Motor neuron (in vitro differentiated cells): ENCODE data around the gene ALDH1A1. TPM values are rescaled to one million over a fixed set of nuclear protein-coding genes. Genes with fewer than 3 reads are reported as not detected.
"Not testable (repeated sequence)": the region's sequence is repeated elsewhere in the genome, so short reads cannot be mapped to it uniquely, and the experiment has no call there.

Experiments used
- ATAC-seq, 8 experiments: fragments of 200-7000 bp; cut with Tn5 transposase; replicated peaks in 6 of 8; 2 replicates each; pipeline ENCODE4 v1.8.0; 2021; ENCODE audit warnings: mild to moderate bottlenecking in 8 of 8, moderate library complexity in 8 of 8
- H3K27ac ChIP-seq, 2 donors: fragments of 250-450 bp; sonication (Bioruptor Pico); 2 replicates each; pipeline ENCODE4 v1.9.0; 2021; ENCODE audit warnings: antibody characterized with exemption in 2 of 2, mild to moderate bottlenecking in 2 of 2, moderate library complexity in 1 of 2
- H3K4me1 ChIP-seq, 2 donors: fragments of 250-450 bp; sonication (Bioruptor Pico); replicated peaks in 1 of 2; 2 replicates each; pipeline ENCODE4 v1.6.1; 2021; ENCODE audit warnings: antibody characterized with exemption in 2 of 2, mild to moderate bottlenecking in 2 of 2, moderate library complexity in 1 of 2
- H3K4me3 ChIP-seq, 5 donors: fragments of 250-450 bp; sonication (Bioruptor Pico); 2 replicates each; pipeline ENCODE4 v1.9.0; 2021; ENCODE audit warnings: antibody characterized with exemption in 5 of 5, mild to moderate bottlenecking in 5 of 5, moderate library complexity in 4 of 5
- WGBS, 10 experiments: fragments of 450-650 bp; shearing (Covaris generic); methylation state at CpG; one replicate each; pipeline ENCODE4 v1.0.0; 2022; 5-methylcytosine and 5-hydroxymethylcytosine counted together
- in situ Hi-C, 9 experiments: fragments of 400-800 bp; cut with MboI; loops; one replicate each; pipeline ENCODE4 v1.15.0; 2021; ENCODE audit warnings: low sequenced_read_pairs in 9 of 9, low pct_unique_long_range_greater_than_20kb in 2 of 9; ENCODE audit not compliant: unreplicated experiment in 9 of 9
- total RNA-seq, 8 experiments: library from RNA; unstranded; fragments of 300-600 nt; gene quantifications; 2 replicates each; pipeline versions ENCODE4 v1.2.3 to v1.2.4, GENCODE V29; 2022

Gene ALDH1A1
- total RNA-seq, 8 experiments from 2014 or later = 0.14 to 7.8 (median 0.31) TPM; not detected in 3

DNA sequence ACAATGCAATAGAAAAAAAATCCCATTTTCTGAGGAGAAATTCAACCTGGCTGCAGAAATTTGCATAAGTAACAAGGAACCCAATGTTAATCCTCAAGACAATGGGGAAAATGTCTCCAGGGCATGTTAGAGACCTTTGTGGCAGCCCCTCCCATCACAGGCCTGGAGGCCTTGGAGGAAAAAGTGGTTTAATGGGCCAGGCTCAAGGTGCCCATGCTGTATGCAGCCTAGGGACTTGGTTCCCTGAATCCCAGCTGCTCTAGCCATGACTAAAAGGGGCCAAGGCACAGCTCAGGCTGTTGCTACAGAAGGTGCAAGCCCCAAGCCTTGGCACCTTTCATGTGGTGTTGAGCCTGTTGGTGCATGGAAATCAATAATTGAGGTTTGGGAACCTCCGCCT lies 66.5 kb downstream of the ALDH1A1 start:
- Histone ChIP-seq H3K4me3 (no peak overlapping the region), H3K4me1 (no peaks in the 10 kb centered on the region), H3K27ac (no peak overlapping the region)
- WGBS, 10 experiments = 71 to 100% (median 100%) methylated on average over 1 of the region's 1 CpG; no CpG with 5 or more reads in 7 of the 10 experiments
- in situ Hi-C loops = no loop called here
- no peak for ATAC-seq

DNA sequence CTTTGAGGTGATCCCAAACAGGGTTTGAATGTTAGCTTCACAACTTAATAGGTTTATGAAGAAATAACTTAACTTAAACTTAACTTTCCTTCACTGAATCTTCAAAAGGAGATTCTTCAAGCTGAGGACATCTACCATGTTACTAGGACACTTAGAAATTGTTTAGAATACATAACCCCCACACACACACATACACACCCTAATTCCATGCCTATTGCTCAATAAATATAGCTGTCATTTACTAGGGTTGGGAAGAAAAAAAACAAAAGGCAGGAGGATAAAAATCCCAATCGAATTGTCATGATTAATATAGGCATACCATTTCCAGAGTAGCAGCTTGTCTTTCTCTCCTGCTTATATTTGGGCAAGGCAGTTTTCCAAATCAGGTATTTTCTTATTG lies 68.3 kb downstream of the ALDH1A1 start:
- WGBS, 10 experiments = 17 to 83% (median 47%) methylated on average over 1 of the region's 1 CpG; no CpG with 5 or more reads in 4 of the 10 experiments
- in situ Hi-C loops = no loop called here
- ATAC-seq = peak in 2 of 8 experiments; percentile 19 to 51

DNA sequence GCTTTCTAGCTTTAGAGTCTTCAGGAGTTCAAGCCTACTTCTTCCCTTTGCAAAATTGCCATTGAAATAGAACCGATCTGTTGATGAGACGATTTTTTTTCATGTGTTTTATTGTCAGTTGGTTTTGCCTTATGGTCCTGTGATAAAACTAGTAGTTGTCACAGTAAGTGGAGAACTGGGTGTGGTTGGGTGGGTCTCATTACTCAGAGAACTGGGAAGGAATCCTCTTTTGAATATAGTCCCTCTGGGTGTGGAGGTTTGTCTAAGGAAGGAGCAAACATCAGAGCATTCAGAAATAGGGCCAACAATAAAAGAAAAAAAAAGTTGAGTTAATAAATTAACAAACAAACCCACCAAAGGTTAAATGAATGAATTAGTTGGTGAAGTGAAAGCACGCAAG lies 69.0 kb downstream of the ALDH1A1 start:
- Histone ChIP-seq H3K4me1 (no peaks in the 10 kb centered on the region), H3K27ac (no peak overlapping the region), H3K4me3 (no peak overlapping the region)
- ATAC-seq = peak in 2 of 8 experiments; percentile 72 to 78
- in situ Hi-C loops = no loop called here
- WGBS, 10 experiments = 12 to 95% (median 78%) methylated on average over 2 to 3 of the region's 3 CpGs

More for the DNA sequence above, 68.3 kb downstream of the ALDH1A1 start:
- no peaks in the 10 kb centered on the region for H3K4me1 ChIP-seq
- H3K27ac ChIP-seq = no peak overlapping the region
- no peak overlapping the region for H3K4me3 ChIP-seq

DNA sequence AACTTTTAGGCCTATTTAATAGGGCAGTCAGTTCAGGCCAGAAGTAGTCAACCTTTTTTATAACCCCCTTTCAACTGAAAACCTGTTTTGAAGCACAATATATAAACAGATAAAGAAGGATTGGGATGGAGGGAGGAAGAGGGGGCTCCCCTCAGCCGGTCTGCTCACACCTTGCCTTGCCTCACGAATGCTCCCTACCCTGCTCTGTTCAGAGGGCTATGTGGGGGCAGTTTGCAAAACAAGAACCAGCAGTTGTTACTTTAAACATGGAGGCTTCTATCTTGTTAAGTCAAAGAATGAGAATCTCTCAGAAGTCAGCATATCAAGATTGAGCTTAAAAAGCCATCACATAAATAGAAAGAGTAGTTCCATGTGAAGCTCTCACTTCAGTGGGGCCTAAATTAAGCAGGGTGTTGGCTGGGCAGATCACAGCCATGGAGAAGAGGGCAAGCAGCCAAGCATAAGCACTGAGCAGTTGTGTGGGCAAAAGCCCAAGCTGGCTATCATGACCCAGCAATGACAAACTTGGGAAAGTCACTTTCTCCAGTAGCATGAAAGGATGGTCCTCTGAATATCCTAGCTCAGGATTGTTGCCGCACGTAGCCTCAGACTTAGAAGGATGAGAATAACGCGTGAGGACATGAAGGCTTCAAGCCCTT lies 70.6 kb downstream of the ALDH1A1 start:
- in situ Hi-C loops = no loop called here
- Histone ChIP-seq H3K27ac (no peak overlapping the region), H3K4me3 (no peak overlapping the region), H3K4me1 (no peaks in the 10 kb centered on the region)
- ATAC-seq = peak in 2 of 8 experiments; percentile 68 to 83
- 38 to 100% (median 92%) methylated on average over 2 to 6 of the region's 6 CpGs; no CpG with 5 or more reads in 3 of the 10 experiments for WGBS, 10 experiments

DNA sequence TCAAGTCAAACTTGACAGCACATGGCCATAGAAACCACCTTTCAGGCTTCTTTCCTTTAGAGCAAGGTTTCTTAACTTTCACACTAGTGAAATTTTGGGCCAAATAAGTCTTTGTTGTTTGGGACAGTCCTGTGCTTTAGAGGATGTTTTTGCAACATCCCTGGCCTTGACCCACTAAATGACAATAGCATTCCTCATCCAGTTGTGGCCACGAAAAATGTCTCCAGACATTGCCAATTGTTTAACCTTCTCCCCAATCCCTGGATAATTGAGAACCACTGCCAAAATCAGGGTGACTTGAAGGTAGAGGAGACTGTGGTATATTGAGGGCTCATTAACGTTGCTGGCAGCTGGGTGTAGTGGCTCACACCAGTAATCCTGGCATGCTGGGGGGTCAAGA lies 72.0 kb downstream of the ALDH1A1 start:
- WGBS, 10 experiments = 31 to 100% (median 71%) methylated on average over 1 to 2 of the region's 2 CpGs; no CpG with 5 or more reads in 4 of the 10 experiments
- Histone ChIP-seq H3K27ac (no peak overlapping the region), H3K4me3 (no peak overlapping the region), H3K4me1 (no peaks in the 10 kb centered on the region)
- in situ Hi-C loops = no loop called here
- ATAC-seq = no peak

DNA sequence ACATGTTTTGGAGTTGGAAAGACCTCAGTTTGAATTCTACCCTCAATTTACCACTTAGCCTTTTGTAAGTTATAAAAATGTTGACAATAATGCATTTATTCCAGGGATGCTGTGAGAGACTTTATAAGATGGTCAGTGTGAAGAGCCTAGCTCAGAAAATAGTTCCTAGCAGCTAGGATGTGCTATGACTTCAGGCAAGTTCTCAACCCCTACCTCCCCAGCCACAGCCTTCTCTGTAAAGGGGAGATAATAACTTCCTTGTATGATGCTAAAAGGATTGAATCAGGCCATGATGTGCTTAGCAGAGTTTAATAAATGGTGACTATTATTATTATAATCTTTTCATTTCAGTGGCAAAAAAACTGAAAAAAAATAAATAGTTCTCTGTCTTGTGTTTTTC lies 77.6 kb downstream of the ALDH1A1 start:
- in situ Hi-C loops = no loop called here
- Histone ChIP-seq H3K4me3 (no peak overlapping the region), H3K27ac (no peak overlapping the region), H3K4me1 (no peaks in the 10 kb centered on the region)
- ATAC-seq = no peak

DNA sequence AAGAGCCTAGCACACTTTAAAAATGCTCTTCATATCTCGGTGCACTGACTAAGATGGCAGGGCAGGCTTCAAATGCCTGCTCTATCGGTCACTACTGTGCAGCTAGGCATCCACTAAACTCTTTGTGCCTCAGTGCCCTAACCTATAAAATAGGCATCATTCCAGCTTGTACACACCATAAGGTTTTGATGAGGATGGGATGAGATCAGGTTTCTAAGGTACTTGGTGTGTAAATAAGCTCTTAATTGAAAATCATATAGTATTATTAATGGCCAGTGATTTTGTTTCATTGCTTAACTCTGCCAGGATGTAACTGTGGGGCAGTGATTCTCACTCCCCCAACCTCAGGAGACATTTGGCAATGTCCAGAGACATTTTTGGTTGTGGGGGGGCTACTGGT lies 78.5 kb downstream of the ALDH1A1 start:
- in situ Hi-C loops = loop anchor here in 6 of 9 experiments (25.0 kb wide), 3 partner anchors 138 to 313 kb away; no protein-coding TSS in a partner anchor
- no peak overlapping the region for H3K27ac ChIP-seq
- no peak overlapping the region for H3K4me3 ChIP-seq
- WGBS, 10 experiments = 80 to 100% methylated on average over 1 to 2 of the region's 2 CpGs; no CpG with 5 or more reads in 8 of the 10 experiments
- H3K4me1 ChIP-seq = no peaks in the 10 kb centered on the region
- ATAC-seq = no peak

DNA sequence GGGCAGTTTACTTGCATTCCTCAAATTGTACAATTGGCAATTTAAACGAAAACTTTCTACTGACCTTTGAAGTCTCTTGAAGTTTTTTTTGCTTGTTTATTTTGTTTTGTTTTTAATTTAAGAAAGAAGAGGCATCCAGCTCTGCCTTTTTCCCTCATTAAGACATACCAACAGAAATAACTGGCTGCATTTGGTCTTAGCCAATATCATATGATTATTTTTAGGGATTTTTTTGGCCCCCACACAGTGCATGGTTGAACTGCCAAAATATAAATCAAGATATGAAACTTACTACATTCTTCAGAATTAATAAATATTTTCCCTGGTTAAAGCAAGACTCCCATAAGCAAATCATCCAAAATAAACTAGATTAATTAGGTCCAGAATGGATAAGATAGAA lies 79.4 kb downstream of the ALDH1A1 start:
- no peak for ATAC-seq
- Histone ChIP-seq H3K4me3 (no peak overlapping the region), H3K27ac (no peak overlapping the region), H3K4me1 (no peaks in the 10 kb centered on the region)
- in situ Hi-C loops = loop anchor here in 6 of 9 experiments (25.0 kb wide), 3 partner anchors 139 to 314 kb away; no protein-coding TSS in a partner anchor
- 25 to 89% (median 67%) methylated on average over 1 of the region's 1 CpG; no CpG with 5 or more reads in 1 of the 10 experiments for WGBS, 10 experiments

DNA sequence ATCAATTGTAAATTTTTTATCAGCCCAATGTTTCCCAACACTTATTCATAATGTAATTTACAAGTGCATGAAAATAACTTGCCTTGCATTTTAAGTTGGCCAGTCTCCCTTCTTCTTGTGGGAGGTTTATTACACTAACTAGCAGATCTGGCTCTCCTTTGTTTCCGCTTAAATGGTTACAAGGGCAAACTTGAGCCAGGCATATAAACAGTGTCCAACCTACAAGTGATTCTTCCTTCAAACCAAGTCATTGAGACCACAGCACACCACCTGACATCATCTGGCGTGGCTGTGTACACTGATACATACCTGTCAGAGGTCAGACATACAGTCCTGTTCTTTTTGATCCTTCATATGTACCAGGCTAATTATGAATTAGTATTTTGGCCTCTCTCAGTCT lies 80.1 kb downstream of the ALDH1A1 start:
- Histone ChIP-seq H3K4me3 (no peak overlapping the region), H3K4me1 (no peaks in the 10 kb centered on the region), H3K27ac (no peak overlapping the region)
- in situ Hi-C loops = loop anchor here in 6 of 9 experiments (25.0 kb wide), 3 partner anchors 140 to 315 kb away; no protein-coding TSS in a partner anchor
- WGBS, 10 experiments = 57 to 100% (median 100%) methylated on average over 1 to 2 of the region's 2 CpGs; no CpG with 5 or more reads in 4 of the 10 experiments
- ATAC-seq = no peak

DNA sequence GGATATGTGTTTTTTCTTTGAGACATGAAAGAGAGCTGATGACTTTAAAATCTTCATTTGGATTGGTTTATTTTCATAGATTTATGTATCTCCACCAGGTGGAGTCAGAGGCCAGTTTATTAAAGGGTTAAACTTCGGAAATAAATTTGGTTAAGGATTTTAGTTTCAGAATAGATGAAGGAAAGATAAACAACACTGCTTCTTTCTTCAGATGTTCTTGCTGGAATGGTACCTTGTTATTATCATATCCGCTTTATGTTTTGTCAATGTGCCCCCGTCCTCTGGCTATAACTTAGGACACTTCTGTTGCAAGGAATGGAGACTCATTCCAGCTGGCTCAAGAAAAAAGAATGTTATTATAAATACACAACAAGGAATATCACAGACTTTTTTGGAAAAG lies 81.2 kb downstream of the ALDH1A1 start:
- 18 to 74% (median 54%) methylated on average over 1 to 3 of the region's 3 CpGs for WGBS, 10 experiments
- Histone ChIP-seq H3K4me1 (no peaks in the 10 kb centered on the region), H3K4me3 (no peak overlapping the region), H3K27ac (no peak overlapping the region)
- peak in 3 of 8 experiments; percentile 25 to 37 (median 32) for ATAC-seq
- in situ Hi-C loops = loop anchor here in 6 of 9 experiments (25.0 kb wide), 3 partner anchors 141 to 316 kb away; no protein-coding TSS in a partner anchor

DNA sequence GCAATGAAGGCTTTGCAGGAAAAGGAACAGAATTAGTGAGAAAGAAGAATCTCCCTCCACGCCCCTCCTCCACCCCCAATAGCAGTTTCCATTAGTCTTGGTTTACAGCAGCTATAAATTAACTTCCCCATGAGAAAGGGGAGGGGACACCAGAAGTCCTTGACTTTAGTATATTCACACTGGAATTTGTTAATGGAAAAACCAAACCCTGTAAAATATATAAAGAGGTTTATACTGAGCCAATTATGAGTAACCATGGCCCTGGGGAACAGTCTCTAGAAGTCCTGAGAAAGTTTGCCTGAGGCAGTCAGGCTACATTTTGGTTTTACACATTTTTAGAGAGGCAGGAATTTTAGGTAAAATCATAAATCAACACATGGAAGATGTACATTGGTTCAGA lies 88.5 kb downstream of the ALDH1A1 start:
- in situ Hi-C loops = loop anchor here in 7 of 9 experiments (10.0 to 25.0 kb wide), 5 partner anchors 148 to 323 kb away; no protein-coding TSS in a partner anchor
- ATAC-seq = peak in 1 of 8 experiments; percentile 28
- H3K27ac ChIP-seq = no peak overlapping the region
- H3K4me1 ChIP-seq = no peaks in the 10 kb centered on the region
- H3K4me3 ChIP-seq = no peak overlapping the region
- WGBS, 10 experiments = 83 to 100% (median 87%) methylated on average over 1 of the region's 1 CpG; no CpG with 5 or more reads in 6 of the 10 experiments

DNA sequence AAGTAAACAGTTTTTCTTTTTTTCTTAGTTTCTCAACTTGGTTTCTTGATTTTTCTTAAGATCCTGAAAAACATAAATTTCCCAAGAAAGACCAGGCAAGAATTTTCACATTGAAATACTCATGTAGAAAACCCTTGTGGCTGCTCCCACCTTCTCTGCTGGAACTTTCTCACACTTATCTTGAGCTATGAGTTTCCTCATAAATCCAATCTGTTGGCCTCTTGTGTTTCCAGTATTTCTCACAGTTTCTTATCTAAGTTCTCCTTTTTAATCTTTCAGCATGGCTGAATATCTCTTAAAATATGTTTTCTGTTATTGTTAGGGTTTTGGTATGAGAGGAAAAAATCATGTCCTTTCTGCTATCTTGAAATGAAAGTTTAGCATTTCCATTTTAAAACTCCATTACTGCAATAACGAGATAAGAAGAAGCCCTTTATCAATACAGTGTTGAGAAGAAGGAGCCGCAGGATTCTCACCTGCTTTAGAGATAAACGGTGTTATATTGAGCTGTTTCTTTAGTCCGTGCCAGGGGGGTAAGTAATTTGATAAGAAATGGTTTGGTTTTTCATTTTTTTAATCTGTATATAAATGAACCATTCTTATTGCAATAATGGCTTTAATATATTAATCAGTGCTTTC lies 89.3 kb downstream of the ALDH1A1 start:
- in situ Hi-C loops = loop anchor here in 7 of 9 experiments (10.0 to 25.0 kb wide), 5 partner anchors 149 to 324 kb away; no protein-coding TSS in a partner anchor
- H3K27ac ChIP-seq = no peak overlapping the region
- 42 to 100% (median 83%) methylated on average over 1 to 4 of the region's 4 CpGs; no CpG with 5 or more reads in 2 of the 10 experiments for WGBS, 10 experiments
- ATAC-seq = no peak
- no peaks in the 10 kb centered on the region for H3K4me1 ChIP-seq
- no peak overlapping the region for H3K4me3 ChIP-seq

DNA sequence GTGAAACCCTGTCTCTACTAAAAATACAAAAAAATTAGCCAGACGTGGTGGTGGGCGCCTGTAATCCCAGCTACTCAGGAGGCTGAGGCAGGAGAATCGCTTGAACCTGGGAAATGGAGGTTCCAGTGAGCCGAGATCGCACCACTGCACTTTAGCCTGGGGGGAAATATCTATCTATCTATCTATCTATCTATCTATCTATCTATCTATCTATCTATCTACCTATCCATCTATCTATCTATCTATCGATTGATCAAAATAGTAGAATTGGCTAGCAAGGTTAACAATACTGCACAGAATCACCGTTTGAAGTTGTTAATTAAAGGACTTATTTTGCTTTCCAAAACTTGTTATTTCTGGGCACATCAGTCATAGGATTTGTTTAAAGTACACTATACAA lies 90.1 kb downstream of the ALDH1A1 start:
- not testable (repeated sequence) for H3K4me3 ChIP-seq, H3K4me1 ChIP-seq, H3K27ac ChIP-seq, ATAC-seq
- 75 to 100% (median 94%) methylated on average over 1 to 6 of the region's 7 CpGs for WGBS, 10 experiments
- in situ Hi-C loops = loop anchor here in 7 of 9 experiments (10.0 to 25.0 kb wide), 5 partner anchors 150 to 325 kb away; no protein-coding TSS in a partner anchor
